Ishikawa (cell line): Measurements from ENCODE around the gene SCFD2.

Experiments used
- CEBPB ChIP-seq: IDR thresholded peaks from 2 replicates; pipeline ENCODE4 v1.6.1; 2012
- EP300 ChIP-seq: IDR thresholded peaks from 2 replicates; pipeline ENCODE4 v1.6.1; 2012; ENCODE audit warnings: borderline replicate concordance
- FOXM1 ChIP-seq: IDR thresholded peaks from 2 replicates; pipeline ENCODE4 v1.6.1; 2012; ENCODE audit warnings: low read depth, borderline replicate concordance
- RAD21 ChIP-seq: IDR thresholded peaks from 2 replicates; pipeline ENCODE4 v1.6.1; 2012; ENCODE audit warnings: low read depth
- REST ChIP-seq: IDR thresholded peaks from 2 replicates; pipeline ENCODE4 v1.6.1; 2012; ENCODE audit warnings: low read depth, mild to moderate bottlenecking
- TAF1 ChIP-seq: IDR thresholded peaks from 2 replicates; pipeline ENCODE4 v1.6.1; 2012; ENCODE audit warnings: low read depth, mild to moderate bottlenecking
- TCF12 ChIP-seq: IDR thresholded peaks from 2 replicates; pipeline ENCODE4 v1.6.1; 2012; ENCODE audit warnings: low read depth
- TEAD4 ChIP-seq: IDR thresholded peaks from 2 replicates; pipeline ENCODE4 v1.6.1; 2012
- YY1 ChIP-seq: IDR thresholded peaks from 2 replicates; pipeline ENCODE4 v1.6.1; 2012; ENCODE audit warnings: low read depth
- ZBTB7A ChIP-seq: IDR thresholded peaks from 2 replicates; pipeline ENCODE4 v1.6.1; 2012; ENCODE audit warnings: low read depth

DNA sequence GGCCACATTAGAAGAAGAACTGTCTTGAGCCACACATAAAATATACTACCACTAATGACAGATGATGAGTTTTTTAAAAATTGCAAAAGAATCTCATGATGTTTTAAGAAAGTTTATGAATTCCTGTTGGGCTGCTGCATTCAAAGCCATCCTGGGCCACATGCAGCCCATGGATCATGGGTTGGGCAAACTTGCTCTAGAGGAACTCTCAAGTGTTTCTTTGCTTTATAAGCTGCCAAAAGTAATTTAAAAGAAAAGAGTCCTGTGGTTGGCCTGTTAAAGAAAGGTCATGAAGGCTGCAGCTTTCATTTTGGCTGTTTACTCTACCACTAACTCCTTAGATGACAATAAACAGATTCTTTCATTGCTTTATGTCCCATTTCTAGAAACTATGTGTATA lies 218.2 kb downstream of the SCFD2 start:
- no peak for TF ChIP-seq TCF12
- TF ChIP-seq TEAD4 = no peak
- no peak for TF ChIP-seq ZBTB7A
- no peak for TF ChIP-seq REST
- no peak for TF ChIP-seq YY1
- TF ChIP-seq CEBPB = no peak
- no peak for TF ChIP-seq EP300
- no peak for TF ChIP-seq FOXM1
- TF ChIP-seq RAD21 = no peak
- TF ChIP-seq TAF1 = no peak
